HG02678 (cell line): ENCODE measurements around the gene AHSA1.

ENCODE experiments used
- ATAC-seq: cut with Tn5 transposase; IDR thresholded peaks from one replicate; pipeline ENCODE4 v1.9.1; 2021; ENCODE audit warnings: mild to moderate bottlenecking, moderate library complexity; ENCODE audit not compliant: unreplicated experiment

AHSA1 gene

GRCh38 chr14:77507762-77508161 lies 49.9 kb downstream of the AHSA1 start:
- no peak for ATAC-seq

GRCh38 chr14:77508249-77508648 lies 50.4 kb downstream of the AHSA1 start:
- no peak for ATAC-seq

DNA sequence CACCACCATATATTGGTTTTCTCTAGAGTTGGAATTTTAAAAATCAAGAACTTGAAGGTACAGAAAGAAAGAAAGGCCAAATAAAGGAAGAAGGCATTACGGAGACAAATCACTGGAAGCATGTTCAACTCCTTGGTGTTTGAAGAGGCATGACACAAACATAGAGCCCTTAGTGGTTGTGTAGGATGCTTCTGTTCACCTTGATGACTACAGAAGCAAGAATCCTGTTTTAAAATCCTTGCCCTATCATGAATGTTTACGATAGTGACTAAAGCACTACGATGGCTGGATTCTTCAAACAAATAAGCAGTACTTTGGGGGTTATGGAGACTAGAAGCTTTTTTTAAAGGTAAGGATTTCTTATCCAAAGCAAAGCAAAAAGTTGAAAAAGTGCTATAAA lies 51.0 kb downstream of the AHSA1 start:
- no peak for ATAC-seq

DNA sequence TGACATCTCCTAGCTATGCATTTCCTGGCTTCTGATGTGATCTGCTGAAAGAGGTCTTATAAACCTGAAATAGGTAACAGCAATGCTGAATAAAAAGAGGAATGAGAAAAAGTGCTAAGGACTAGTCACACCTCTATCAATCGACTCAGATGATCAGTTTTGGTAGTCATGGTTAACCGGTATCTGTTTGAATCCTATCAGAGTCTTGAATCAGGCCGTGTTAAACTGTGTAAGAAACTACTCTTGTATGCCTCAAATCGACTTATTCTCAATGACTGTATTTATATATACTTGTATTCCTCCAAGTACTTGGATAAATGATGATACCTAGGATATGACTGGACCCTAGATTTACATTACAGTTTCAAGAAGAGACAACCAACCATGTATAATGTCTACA lies 51.5 kb downstream of the AHSA1 start:
- ATAC-seq: no peak

GRCh38 chr14:77511486-77512162 lies 53.7 kb downstream of the AHSA1 start:
- no peak for ATAC-seq

- ATAC-seq: no peak
These were observed 58.2 kb downstream of the AHSA1 start for GRCh38 chr14:77516126-77516525.
